Measurements from ENCODE around the gene LAMB4. TPM values are rescaled to one million over a fixed set of nuclear protein-coding genes. Genes with fewer than 3 reads are reported as not detected.

Gene LAMB4
- total RNA-seq, 2 experiments from 2014 or later: not detected

- no peaks in the 10 kb centered on the region for H3K9me2 ChIP-seq (ENCODE audit: insufficient read depth, low read length)
- no peak overlapping the region for H2AFZ ChIP-seq (ENCODE audit: low read length)
- ChIA-PET CTCF (ENCODE audit: unreplicated experiment) (no interaction called here), POLR2A (no interaction called here)
- BruUV-seq (replicated peaks): no TSS peak
- H3K79me2 ChIP-seq (ENCODE audit: insufficient read depth, low read depth, low read length): no peaks in the 10 kb centered on the region
- intact Hi-C loops (cut with micrococcal nuclease; ENCODE audit: unreplicated experiment): no loop called here
- H3K27ac ChIP-seq (ENCODE audit: low read depth, low read length, poor library complexity, severe bottlenecking): no peak overlapping the region
- H3K4me2 ChIP-seq (ENCODE audit: low read length): no peak overlapping the region
- H4K20me1 ChIP-seq (ENCODE audit: insufficient read depth, low read length): no peaks in the 10 kb centered on the region
- no peaks in the 10 kb centered on the region for H3K4me1 ChIP-seq (ENCODE audit: insufficient read depth, low read length, poor library complexity, severe bottlenecking)
- no peaks in the 10 kb centered on the region for H3K9me3 ChIP-seq (ENCODE audit: low read length)
- TF ChIP-seq, protein P1, sequence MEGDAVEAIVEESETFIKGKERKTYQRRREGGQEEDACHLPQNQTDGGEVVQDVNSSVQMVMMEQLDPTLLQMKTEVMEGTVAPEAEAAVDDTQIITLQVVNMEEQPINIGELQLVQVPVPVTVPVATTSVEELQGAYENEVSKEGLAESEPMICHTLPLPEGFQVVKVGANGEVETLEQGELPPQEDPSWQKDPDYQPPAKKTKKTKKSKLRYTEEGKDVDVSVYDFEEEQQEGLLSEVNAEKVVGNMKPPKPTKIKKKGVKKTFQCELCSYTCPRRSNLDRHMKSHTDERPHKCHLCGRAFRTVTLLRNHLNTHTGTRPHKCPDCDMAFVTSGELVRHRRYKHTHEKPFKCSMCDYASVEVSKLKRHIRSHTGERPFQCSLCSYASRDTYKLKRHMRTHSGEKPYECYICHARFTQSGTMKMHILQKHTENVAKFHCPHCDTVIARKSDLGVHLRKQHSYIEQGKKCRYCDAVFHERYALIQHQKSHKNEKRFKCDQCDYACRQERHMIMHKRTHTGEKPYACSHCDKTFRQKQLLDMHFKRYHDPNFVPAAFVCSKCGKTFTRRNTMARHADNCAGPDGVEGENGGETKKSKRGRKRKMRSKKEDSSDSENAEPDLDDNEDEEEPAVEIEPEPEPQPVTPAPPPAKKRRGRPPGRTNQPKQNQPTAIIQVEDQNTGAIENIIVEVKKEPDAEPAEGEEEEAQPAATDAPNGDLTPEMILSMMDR (conservative IDR thresholded peaks at IDR 0.05; ENCODE audit: low read length): no peak
- TF ChIP-seq EZH2phosphoT487 (IDR thresholded peaks at IDR 0.05; ENCODE audit: borderline replicate concordance, low read depth, low read length): no peak
- DNase-seq (ENCODE audit: low spot score): no peak
- H3K36me3 ChIP-seq (ENCODE audit: insufficient read depth, low read length): no peaks in the 10 kb centered on the region
- H3K4me3 ChIP-seq (ENCODE audit: low read depth, low read length, poor library complexity, severe bottlenecking): no peak overlapping the region
Measured at GRCh38 chr7:108012499-108013430, 117.4 kb downstream of the LAMB4 start.

DNA sequence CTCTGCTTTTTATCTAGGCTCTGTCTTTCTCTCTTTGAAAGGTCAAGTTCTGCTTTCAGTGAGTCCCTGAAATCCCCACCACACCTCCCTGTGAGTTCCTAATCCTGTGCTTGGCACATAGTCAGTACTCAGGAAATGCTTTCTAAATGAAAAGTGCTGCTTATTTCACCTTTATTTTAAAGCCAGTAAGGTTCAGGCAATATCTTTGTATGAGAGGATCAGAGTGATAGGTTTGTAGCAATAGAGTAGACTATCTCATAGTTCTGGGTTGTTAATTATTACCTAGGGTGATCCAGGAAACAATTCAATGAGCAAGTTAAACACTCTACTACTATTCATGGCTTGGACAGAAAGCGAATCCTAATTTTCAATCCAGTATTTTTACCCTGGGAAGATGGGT lies 119.8 kb downstream of the LAMB4 start:
- H3K4me3 ChIP-seq (ENCODE audit: low read depth, low read length, poor library complexity, severe bottlenecking): no peak overlapping the region
- H3K27ac ChIP-seq (ENCODE audit: low read depth, low read length, poor library complexity, severe bottlenecking): no peak overlapping the region
- ChIA-PET POLR2A (interaction anchor here (0.7 kb wide), 1 partner anchor 424 kb away, joined by 3 read pairs; no protein-coding TSS in a partner anchor), CTCF (ENCODE audit: unreplicated experiment) (no interaction called here)
- H3K36me3 ChIP-seq (ENCODE audit: insufficient read depth, low read length): no peaks in the 10 kb centered on the region
- H3K79me2 ChIP-seq (ENCODE audit: insufficient read depth, low read depth, low read length): no peaks in the 10 kb centered on the region
- TF ChIP-seq, protein P1 (conservative IDR thresholded peaks at IDR 0.05; ENCODE audit: low read length): no peak
- TF ChIP-seq EZH2phosphoT487 (IDR thresholded peaks at IDR 0.05; ENCODE audit: borderline replicate concordance, low read depth, low read length): no peak
- intact Hi-C loops (cut with micrococcal nuclease; ENCODE audit: unreplicated experiment): no loop called here
- no peak overlapping the region for H2AFZ ChIP-seq (ENCODE audit: low read length)
- BruUV-seq (replicated peaks): no TSS peak
- no peak for DNase-seq (ENCODE audit: low spot score)
- H4K20me1 ChIP-seq (ENCODE audit: insufficient read depth, low read length): no peaks in the 10 kb centered on the region
- no peak overlapping the region for H3K4me2 ChIP-seq (ENCODE audit: low read length)
- H3K9me3 ChIP-seq (ENCODE audit: low read length): no peaks in the 10 kb centered on the region
- no peaks in the 10 kb centered on the region for H3K4me1 ChIP-seq (ENCODE audit: insufficient read depth, low read length, poor library complexity, severe bottlenecking)
- H3K9me2 ChIP-seq (ENCODE audit: insufficient read depth, low read length): no peaks in the 10 kb centered on the region

DNA sequence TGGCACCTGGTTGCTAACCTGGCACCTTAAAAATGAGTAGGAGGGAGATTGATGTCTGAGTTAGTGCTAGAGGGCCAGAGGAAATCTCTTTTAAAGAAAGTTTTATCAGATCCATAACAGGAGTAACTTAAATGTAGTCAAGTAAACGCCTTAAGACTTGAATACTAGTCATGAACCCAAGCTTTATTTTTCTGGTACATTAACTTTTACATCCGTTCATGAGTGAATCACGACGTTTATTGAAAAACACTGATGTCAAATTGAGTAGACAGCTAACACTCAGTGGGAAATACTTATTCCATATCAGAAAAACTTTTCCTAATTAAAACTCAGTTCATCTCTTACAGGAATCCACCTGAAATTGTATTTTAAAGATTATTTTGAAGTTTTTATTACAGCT lies 120.3 kb downstream of the LAMB4 start:
- CTCF ChIA-PET (ENCODE audit: unreplicated experiment): no interaction called here
- no peak overlapping the region for H3K4me3 ChIP-seq (ENCODE audit: low read depth, low read length, poor library complexity, severe bottlenecking)
- H3K79me2 ChIP-seq (ENCODE audit: insufficient read depth, low read depth, low read length): no peaks in the 10 kb centered on the region
- no peaks in the 10 kb centered on the region for H3K36me3 ChIP-seq (ENCODE audit: insufficient read depth, low read length)
- no peak overlapping the region for H3K4me2 ChIP-seq (ENCODE audit: low read length)
- H3K9me3 ChIP-seq (ENCODE audit: low read length): no peaks in the 10 kb centered on the region
- H2AFZ ChIP-seq (ENCODE audit: low read length): no peak overlapping the region
- POLR2A ChIA-PET: interaction anchor here (0.7 kb wide), 1 partner anchor 423 kb away, joined by 3 read pairs; no protein-coding TSS in a partner anchor
- H4K20me1 ChIP-seq (ENCODE audit: insufficient read depth, low read length): no peaks in the 10 kb centered on the region
- H3K27ac ChIP-seq (ENCODE audit: low read depth, low read length, poor library complexity, severe bottlenecking): no peak overlapping the region
- no peaks in the 10 kb centered on the region for H3K9me2 ChIP-seq (ENCODE audit: insufficient read depth, low read length)
- no peaks in the 10 kb centered on the region for H3K4me1 ChIP-seq (ENCODE audit: insufficient read depth, low read length, poor library complexity, severe bottlenecking)
- DNase-seq (ENCODE audit: low spot score): no peak
- no TSS peak for BruUV-seq (replicated peaks)
- no peak for TF ChIP-seq EZH2phosphoT487 (IDR thresholded peaks at IDR 0.05; ENCODE audit: borderline replicate concordance, low read depth, low read length)
- TF ChIP-seq, protein P1 (conservative IDR thresholded peaks at IDR 0.05; ENCODE audit: low read length): no peak
- intact Hi-C loops (cut with micrococcal nuclease; ENCODE audit: unreplicated experiment): no loop called here

All from OCI-LY7 (cell line).